GM21737 (cell line): Measurements from ENCODE around the gene PLXNB2.

Experiments used
- ATAC-seq: cut with Tn5 transposase; IDR thresholded peaks from one replicate; pipeline ENCODE4 v1.9.1; 2021; ENCODE audit warnings: mild to moderate bottlenecking, moderate library complexity; ENCODE audit not compliant: unreplicated experiment

The PLXNB2 gene

DNA sequence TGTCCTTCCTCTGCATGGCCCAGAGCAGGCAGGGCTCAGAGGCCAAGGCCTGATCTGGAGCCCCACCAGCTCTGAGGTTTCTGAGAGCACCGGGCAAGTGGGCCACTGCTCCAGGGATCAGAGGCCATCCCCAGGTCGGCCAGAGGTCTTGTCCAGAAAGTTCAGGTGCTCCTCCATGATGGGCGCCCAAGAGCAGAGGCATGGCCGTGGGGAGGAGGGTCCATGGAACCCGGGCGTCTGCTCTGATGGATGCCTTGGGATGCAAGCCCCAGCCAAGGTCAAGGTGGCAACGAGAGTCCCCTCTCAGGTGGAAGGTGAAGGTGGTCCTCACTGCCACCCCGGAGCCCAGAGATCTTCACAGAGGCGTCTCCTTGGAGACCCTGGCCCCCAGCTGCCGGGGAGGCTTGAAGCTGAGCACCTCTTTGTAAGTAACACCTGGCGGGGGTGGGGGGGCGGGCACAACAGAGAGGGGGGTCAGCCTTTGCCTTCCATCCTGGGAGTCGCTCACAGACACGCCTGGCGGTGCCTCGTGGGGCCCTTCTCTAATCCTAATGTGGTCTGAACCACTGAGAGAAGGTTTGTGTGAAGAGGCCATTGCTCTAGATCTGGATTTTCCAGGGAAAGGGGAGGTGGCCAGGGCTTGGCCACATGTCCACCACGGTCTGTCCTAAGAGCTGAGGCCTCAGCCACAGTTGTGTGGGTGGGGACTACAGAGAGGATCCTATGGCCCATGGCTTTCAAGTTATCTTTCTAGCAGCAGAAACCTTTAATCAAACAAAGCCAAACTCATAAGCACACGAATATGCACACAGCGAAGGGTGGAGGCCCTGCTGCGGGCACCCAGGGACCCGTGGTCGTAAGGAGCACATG is 54.2 kb downstream of the PLXNB2 start:
- ATAC-seq, result no peak

- no peak for ATAC-seq
Measured at GRCh38 chr22:50252082-50253045, 55.1 kb downstream of the PLXNB2 start.

- ATAC-seq, result no peak
Measured at GRCh38 chr22:50251477-50252081, 55.9 kb downstream of the PLXNB2 start.

GRCh38 chr22:50250555-50251476 is 56.6 kb downstream of the PLXNB2 start, which contains the start of gene HDAC10:
Gene HDAC10 (minus strand): TSS chr22:50251265. CDS start chr22:50251032, 233 bp downstream.
- ATAC-seq, result peak; percentile 59

- no peak for ATAC-seq
Measured at GRCh38 chr22:50250249-50250554, 57.2 kb downstream of the PLXNB2 start.

DNA sequence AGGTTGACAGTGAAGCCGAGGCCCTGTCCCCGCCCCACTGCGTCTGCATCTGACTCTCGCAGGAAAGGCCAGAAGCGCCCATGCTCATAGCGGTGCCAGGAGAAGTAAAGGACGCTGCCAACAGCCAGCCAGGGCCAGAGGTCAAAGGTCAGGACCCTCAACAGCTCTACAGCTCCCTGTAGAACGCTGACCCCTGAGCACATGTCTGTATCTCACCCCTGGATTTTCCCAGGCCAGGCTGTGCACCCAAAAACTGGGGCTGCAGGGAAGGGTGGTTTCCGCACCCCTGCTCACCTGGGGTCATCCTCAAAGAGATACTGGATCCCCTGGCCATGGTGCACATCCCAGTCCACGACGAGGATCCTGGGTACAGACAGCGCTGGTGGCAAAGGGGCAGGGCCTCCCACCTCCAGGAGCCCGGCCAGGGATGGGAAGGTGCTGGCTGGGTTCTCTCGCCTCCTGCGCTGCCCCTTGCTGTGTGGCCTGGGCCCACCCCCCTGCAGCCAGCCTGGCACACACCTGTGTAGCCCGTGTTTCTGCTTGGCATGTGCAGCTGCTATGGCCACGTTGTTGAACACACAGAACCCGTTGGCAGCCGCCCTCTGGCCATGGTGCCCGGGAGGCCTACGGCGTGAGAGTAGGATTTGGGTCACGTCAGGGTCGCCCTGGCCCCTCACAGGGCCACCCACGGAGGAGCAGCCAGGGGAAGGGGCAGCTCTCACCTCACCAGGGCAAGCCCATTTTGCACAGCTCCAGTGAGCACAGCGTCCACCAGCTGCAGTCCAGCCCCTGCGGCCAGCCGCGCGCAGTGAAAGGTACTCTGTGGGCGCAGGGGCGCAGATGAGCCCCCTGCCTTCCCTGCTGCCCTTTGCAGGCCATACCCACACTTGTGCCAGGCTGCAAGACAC is 57.9 kb downstream of the PLXNB2 start:
- ATAC-seq, result no peak

DNA sequence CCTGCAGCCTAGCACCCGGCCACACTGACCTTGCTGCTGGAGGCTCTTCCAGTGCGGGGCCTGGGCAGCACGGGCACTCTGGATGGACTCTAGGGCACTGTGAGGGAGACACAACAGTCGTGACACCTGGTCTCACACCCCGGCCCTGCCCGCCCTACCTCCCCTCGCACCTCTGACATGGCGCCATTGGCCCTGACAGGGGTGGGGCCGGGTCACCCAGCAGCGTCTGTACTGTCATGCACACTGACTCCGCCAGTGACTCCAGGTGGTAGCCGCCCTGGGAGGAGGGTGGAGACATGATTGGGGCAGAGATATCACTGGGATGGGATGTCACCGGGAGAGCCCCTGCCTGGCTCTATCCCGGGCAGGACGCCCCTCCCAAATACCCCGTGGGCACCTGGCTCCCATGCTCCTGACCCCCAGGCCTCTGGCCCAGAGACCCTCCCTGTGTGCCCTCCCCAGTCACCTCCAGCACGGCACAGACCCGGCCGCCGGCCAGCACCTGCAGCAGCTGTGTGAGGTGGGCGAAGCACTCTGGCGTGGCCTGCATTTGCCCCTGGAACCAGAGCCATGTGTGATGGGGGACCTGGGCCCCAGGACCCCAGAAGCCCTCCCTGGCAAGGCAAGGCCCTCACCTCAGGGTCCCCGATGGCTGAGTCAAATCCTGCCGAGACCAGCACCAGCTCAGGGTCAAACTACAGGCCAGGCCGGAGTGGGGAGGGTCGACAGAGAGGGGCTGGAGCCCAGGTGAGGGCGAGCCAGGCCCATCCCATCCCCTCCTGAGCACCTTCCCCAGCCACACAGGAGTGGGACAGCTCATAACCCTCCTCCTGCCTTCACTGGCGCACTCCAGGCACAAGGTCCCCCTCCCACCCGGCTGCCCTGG is 59.0 kb downstream of the PLXNB2 start:
- ATAC-seq, result no peak

DNA sequence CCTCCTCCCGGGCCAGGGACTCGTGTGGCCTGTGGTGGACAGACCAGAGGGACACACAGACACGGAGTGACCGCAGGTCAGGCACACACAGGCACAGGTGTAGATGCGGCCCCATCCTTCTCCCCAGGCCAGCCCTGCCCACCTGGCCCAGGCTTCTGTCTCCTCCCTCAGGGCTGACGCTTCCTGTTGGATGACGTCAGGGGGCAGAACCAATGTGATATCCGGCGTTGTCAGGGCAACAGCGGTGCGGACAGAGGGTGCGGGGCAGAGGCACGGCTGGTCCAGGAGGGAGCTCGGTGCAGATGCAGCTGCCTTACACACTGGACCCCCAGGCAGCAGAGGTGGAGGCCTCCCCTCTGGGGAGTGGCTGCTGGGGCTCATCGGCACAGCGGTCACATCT is 59.7 kb downstream of the PLXNB2 start:
- ATAC-seq, result no peak

DNA sequence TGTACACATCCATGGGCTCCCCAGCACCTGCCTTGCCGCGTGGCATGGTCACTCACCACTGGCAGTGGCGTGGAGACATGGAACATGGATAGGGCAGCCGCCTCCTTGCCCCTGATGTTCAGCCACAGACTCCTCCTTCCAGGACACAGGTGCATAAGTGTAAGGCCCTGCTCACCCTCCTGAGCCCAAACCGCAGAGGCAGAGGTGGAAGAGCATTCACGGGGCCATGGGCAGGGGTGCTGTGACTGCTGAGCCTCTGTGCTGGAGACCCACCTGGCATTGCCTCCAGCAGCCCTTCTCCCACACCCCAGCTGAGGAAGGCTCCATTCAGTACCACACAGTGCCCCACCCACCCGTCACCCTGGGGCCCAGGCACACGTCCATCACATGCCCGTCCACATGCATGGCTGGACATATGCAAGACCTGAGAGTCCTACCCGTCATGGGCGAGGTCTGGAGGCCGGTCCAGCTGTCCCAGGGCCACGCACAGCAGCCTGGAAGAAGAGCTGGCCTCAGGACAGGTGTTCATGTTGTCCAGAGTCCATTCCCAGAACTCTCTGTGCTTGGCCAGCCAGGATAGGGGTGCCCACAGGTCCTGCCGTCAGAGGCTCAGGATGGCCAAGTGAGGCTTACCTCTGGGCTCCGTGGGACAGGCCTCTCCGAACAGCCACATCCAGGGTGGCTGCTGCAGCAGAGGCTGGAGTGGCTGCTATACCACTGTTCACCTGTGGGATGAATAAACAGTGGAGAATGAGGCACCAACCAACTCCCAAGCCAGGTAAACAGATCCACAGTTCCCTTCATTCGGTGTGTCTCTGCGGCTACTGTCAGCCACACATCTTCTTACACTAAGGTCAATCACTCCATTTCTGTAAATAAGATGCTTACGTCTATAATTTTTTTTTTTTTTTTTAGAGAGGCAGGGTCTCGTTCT is 60.9 kb downstream of the PLXNB2 start:
- no peak for ATAC-seq

GRCh38 chr22:50245214-50246072 is 62.0 kb downstream of the PLXNB2 start:
- no peak for ATAC-seq

GRCh38 chr22:50244420-50245213 is 62.8 kb downstream of the PLXNB2 start, which contains the start of gene TUBGCP6:
Gene TUBGCP6 (minus strand): TSS chr22:50245023. CDS start chr22:50244459, 564 bp downstream.
- peak; percentile 57 for ATAC-seq

- no peak for ATAC-seq
Measured at GRCh38 chr22:50243685-50244419, 63.6 kb downstream of the PLXNB2 start.

GRCh38 chr22:50242406-50242949 is 65.0 kb downstream of the PLXNB2 start:
- ATAC-seq, result no peak

- no peak for ATAC-seq
Measured at GRCh38 chr22:50238755-50239154, 68.7 kb downstream of the PLXNB2 start.
